GM12873 (cell line): Measurements from ENCODE around the gene DGCR2.

Experiments
- CTCF ChIP-seq: IDR thresholded peaks from 2 replicates; pipeline ENCODE4 v1.5.1; 2012; ENCODE audit warnings: low read depth, mild to moderate bottlenecking, moderate library complexity, low read length, control low read depth; ENCODE audit not compliant: insufficient read depth; ENCODE audit errors: missing control alignments

DGCR2 gene

GRCh38 chr22:19164425-19164824 is 42.2 kb upstream of the DGCR2 start:
- TF ChIP-seq CTCF: no peak

GRCh38 chr22:19152942-19153883 is 31.0 kb upstream of the DGCR2 start:
- no peak for TF ChIP-seq CTCF

- no peak for TF ChIP-seq CTCF
These were observed 29.3 kb upstream of the DGCR2 start for GRCh38 chr22:19151329-19152191.

GRCh38 chr22:19150482-19151328 is 28.5 kb upstream of the DGCR2 start:
- TF ChIP-seq CTCF: no peak

GRCh38 chr22:19149991-19150390 is 27.8 kb upstream of the DGCR2 start, which contains the start of gene GSC2:
Gene GSC2, minus strand, starts transcription at chr22:19150292. Its CDS starts 9 bp downstream, at chr22:19150283.
- no peak for TF ChIP-seq CTCF

GRCh38 chr22:19149047-19149883 is 27.1 kb upstream of the DGCR2 start:
- no peak for TF ChIP-seq CTCF
